AG04450 (cell line): ENCODE results near the gene CRYGC. TPM values are rescaled to one million over a fixed set of nuclear protein-coding genes. Genes with fewer than 3 reads are reported as not detected.

Experiments
- CTCF ChIA-PET: fragments of 300-600, 350-600 bp; formaldehyde crosslinking; extraction: SDS; loops from one replicate; lab custom pipeline; 2022; ENCODE audit warnings: antibody characterized with exemption, inconsistent platforms; lab: Charles Lee
- POLR2A ChIA-PET: fragments of 350-600 bp; formaldehyde crosslinking; extraction: SDS; loops from one replicate; lab custom pipeline; 2021; ENCODE audit warnings: antibody characterized with exemption, inconsistent platforms; lab: Yijun Ruan, JAX
- DNase-seq: peaks from one replicate; pipeline ENCODE4 v3.0.0-alpha.2; 2011; ENCODE audit warnings: low read depth, low spot score
- H3K27ac ChIP-seq: one replicate; pipeline ENCODE4 v1.5.1; 2012; ENCODE audit warnings: low read depth, low read length, control low read depth
- H3K27me3 ChIP-seq: one replicate; pipeline ENCODE4 v1.6.0; 2012; ENCODE audit warnings: low read length; ENCODE audit not compliant: control insufficient read depth, insufficient read depth
- H3K4me3 ChIP-seq: 2 replicates; pipeline ENCODE4 v1.5.1; 2011; ENCODE audit warnings: mild to moderate bottlenecking, low read depth, low read length, control low read depth
- H3K9me3 ChIP-seq: 2 replicates; pipeline ENCODE4 v1.5.1; 2012; ENCODE audit warnings: low read length; ENCODE audit not compliant: control insufficient read depth, insufficient read depth
- CTCF ChIP-seq: IDR thresholded peaks from 2 replicates; pipeline ENCODE4 v1.5.1; 2011; ENCODE audit warnings: low read depth, low read length, control low read depth, inconsistent platforms
- polyA plus RNA-seq: library from polyadenylated mRNA; depleted of rRNA; stranded (reverse); fragments of >200 nt; gene quantifications from 2 replicates; pipeline ENCODE4 v1.2.3, GENCODE V29; 2011

The CRYGC gene
- polyA plus RNA-seq, 1 experiment, result not detected

GRCh38 chr2:208174144-208174543 lies 44.5 kb upstream of the CRYGC start:
- H3K4me3 ChIP-seq, result no peak overlapping the region
- H3K27ac ChIP-seq, result no peak overlapping the region
- POLR2A ChIA-PET, result no interaction called here
- CTCF ChIA-PET, result interaction anchor here (0.6 to 3.3 kb wide), 18 partner anchors 9 to 1384 kb away, joined by 3 to 73 read pairs (median 8); partner anchors contain the start of genes C2orf80, CRYGB and IDH1
- H3K9me3 ChIP-seq, result no peaks in the 10 kb centered on the region
- TF ChIP-seq CTCF, result no peak
- DNase-seq, result no peak
- no peaks in the 10 kb centered on the region for H3K27me3 ChIP-seq

- TF ChIP-seq CTCF, result no peak
- ChIA-PET POLR2A (no interaction called here), CTCF (no interaction called here)
- Histone ChIP-seq H3K9me3 (no peaks in the 10 kb centered on the region; the same call in 1 of the 2 replicates), H3K27ac (no peak overlapping the region), H3K4me3 (no peak overlapping the region), H3K27me3 (no peaks in the 10 kb centered on the region)
- no peak for DNase-seq
Observed at GRCh38 chr2:208172125-208172524, 42.5 kb upstream of the CRYGC start.

GRCh38 chr2:208164951-208165755 lies 35.5 kb upstream of the CRYGC start:
- H3K4me3 ChIP-seq, result no peak overlapping the region
- POLR2A ChIA-PET, result no interaction called here
- DNase-seq, result no peak
- no peak for TF ChIP-seq CTCF
- CTCF ChIA-PET, result interaction anchor here (4.7 kb wide), 1 partner anchor 11 kb away, joined by 33 read pairs; no protein-coding TSS in a partner anchor
- H3K27me3 ChIP-seq, result no peaks in the 10 kb centered on the region
- no peak overlapping the region for H3K27ac ChIP-seq
- H3K9me3 ChIP-seq, result no peaks in the 10 kb centered on the region; the same call in 1 of the 2 replicates

GRCh38 chr2:208163489-208163888 lies 33.9 kb upstream of the CRYGC start, which contains the start of gene CRYGA:
Gene CRYGA, minus strand, starts transcription at chr2:208163589. Its CDS starts 33 bp downstream, at chr2:208163556.
- Histone ChIP-seq H3K27me3 (no peaks in the 10 kb centered on the region), H3K9me3 (no peaks in the 10 kb centered on the region; the same call in 1 of the 2 replicates), H3K4me3 (no peak within 1 kb of the TSS), H3K27ac (no peak within 1 kb of the TSS)
- no peak for TF ChIP-seq CTCF
- POLR2A ChIA-PET, result no interaction called here
- CTCF ChIA-PET, result no interaction called here
- DNase-seq, result no peak

GRCh38 chr2:208156439-208156838 lies 26.8 kb upstream of the CRYGC start:
- no peak overlapping the region for H3K27ac ChIP-seq
- POLR2A ChIA-PET, result no interaction called here
- no peaks in the 10 kb centered on the region for H3K9me3 ChIP-seq
- no peak for TF ChIP-seq CTCF
- DNase-seq, result no peak
- no peak overlapping the region for H3K4me3 ChIP-seq
- CTCF ChIA-PET, result interaction anchor here (1.0 kb wide), 1 partner anchor 19 kb away, joined by 5 read pairs; no protein-coding TSS in a partner anchor
- peaks cover 2% of the 10 kb centered on the region for H3K27me3 ChIP-seq
